ENCODE data around the gene PDE4A.

PDE4A gene

DNA sequence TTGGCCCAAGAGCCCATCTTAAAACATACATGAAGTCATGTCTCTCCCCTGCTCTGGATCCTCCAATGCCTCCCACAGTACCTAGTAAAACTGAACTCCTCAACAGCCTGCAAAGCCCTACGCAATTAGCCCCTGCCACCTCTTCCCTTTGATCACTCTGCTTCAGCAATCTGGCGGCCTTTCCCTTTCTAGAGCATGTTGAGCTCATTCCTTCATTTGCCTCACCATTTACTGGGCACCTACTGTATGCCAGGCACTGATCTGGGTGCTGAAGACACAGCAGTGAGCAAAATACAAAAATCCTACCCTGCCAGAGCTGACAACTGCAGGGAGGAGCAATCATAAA, 79.9 kb downstream of the PDE4A start:
- ATAC-seq, result no peak
- TF ChIP-seq ZFP3 (CRISPR knock-in tag; IDR thresholded peaks at IDR 0.05), result peak; percentile 99
- TF ChIP-seq TOX (CRISPR knock-in tag; IDR thresholded peaks at IDR 0.05; ENCODE audit: borderline replicate concordance), result no peak
- TF ChIP-seq, protein P1, sequence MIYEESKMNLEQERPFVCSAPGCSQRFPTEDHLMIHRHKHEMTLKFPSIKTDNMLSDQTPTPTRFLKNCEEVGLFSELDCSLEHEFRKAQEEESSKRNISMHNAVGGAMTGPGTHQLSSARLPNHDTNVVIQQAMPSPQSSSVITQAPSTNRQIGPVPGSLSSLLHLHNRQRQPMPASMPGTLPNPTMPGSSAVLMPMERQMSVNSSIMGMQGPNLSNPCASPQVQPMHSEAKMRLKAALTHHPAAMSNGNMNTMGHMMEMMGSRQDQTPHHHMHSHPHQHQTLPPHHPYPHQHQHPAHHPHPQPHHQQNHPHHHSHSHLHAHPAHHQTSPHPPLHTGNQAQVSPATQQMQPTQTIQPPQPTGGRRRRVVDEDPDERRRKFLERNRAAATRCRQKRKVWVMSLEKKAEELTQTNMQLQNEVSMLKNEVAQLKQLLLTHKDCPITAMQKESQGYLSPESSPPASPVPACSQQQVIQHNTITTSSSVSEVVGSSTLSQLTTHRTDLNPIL (CRISPR knock-in tag; IDR thresholded peaks at IDR 0.05; ENCODE audit: low read depth), result no peak
- TF ChIP-seq, protein P2, sequence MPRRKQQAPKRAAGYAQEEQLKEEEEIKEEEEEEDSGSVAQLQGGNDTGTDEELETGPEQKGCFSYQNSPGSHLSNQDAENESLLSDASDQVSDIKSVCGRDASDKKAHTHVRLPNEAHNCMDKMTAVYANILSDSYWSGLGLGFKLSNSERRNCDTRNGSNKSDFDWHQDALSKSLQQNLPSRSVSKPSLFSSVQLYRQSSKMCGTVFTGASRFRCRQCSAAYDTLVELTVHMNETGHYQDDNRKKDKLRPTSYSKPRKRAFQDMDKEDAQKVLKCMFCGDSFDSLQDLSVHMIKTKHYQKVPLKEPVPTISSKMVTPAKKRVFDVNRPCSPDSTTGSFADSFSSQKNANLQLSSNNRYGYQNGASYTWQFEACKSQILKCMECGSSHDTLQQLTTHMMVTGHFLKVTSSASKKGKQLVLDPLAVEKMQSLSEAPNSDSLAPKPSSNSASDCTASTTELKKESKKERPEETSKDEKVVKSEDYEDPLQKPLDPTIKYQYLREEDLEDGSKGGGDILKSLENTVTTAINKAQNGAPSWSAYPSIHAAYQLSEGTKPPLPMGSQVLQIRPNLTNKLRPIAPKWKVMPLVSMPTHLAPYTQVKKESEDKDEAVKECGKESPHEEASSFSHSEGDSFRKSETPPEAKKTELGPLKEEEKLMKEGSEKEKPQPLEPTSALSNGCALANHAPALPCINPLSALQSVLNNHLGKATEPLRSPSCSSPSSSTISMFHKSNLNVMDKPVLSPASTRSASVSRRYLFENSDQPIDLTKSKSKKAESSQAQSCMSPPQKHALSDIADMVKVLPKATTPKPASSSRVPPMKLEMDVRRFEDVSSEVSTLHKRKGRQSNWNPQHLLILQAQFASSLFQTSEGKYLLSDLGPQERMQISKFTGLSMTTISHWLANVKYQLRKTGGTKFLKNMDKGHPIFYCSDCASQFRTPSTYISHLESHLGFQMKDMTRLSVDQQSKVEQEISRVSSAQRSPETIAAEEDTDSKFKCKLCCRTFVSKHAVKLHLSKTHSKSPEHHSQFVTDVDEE (CRISPR knock-in tag; IDR thresholded peaks at IDR 0.05), result no peak
- TF ChIP-seq CSDC2 (CRISPR knock-in tag; IDR thresholded peaks at IDR 0.05), result no peak

DNA sequence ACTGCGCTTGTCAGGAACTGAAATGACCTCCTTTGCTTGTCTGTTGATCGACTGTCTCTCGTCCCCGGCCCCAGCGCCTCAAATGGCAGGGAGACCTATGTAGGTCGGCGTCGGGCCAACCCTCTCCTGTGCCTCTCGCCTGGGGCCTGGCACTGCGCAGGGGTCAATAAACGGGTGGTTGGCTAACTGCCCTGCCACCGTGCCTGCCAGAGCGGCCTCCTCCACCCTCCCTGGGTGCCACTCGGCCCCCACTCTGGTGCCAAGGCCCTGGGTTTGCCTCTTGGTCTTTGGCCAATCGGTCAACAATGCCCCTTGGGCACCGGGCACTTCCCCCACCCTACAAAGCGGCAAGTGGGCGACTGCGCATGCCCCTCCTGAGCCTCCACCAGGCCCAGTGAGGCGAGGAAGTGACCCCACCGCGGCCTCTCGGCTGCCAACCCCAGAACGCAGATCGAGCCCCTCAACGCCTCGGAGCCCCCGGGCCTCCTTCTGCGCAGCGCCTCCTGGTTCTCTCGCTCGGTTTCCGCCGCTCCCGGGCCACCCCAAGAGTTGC, 81.7 kb downstream of the PDE4A start:
- TF ChIP-seq, protein P1 (CRISPR knock-in tag; IDR thresholded peaks at IDR 0.05; ENCODE audit: low read depth), result no peak
- 0 out of 2 replicates have a peak, but pooled peaks have one; percentile 5 for TF ChIP-seq ZFP3 (CRISPR knock-in tag; IDR thresholded peaks at IDR 0.05)
- ATAC-seq, result peak; percentile 68

DNA sequence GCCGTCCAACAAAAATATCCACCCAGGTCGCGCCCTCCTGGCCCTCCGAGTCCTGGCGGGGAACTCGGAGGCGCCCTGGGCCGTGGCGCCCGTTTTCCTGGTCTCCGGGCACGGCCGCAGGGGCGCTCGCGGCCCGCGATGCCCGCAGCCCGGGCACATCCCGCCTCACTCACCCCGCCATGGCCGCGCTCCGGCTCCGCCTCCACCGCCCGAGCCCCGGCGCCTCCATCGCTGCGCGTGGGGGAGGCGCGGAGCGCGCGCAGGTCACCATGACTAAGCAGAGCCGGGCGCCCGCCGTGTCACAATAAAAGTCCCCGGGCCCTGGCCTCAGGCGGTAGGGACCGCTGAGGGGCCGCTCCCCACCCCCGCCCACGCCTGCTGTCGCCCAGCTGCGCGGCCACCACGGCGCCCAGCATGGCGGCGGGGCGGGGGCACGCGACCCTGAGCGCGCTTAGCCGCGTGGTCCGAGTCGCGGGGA, 82.2 kb downstream of the PDE4A start:
- TF ChIP-seq RARB (CRISPR knock-in tag; IDR thresholded peaks at IDR 0.05), result no peak
- TF ChIP-seq ZNF8 (CRISPR knock-in tag; IDR thresholded peaks at IDR 0.05), result no peak
- 0 out of 2 replicates have a peak, but pooled peaks have one; percentile 8 for TF ChIP-seq ZFP3 (CRISPR knock-in tag; IDR thresholded peaks at IDR 0.05)
- TF ChIP-seq BACH2 (CRISPR knock-in tag; IDR thresholded peaks at IDR 0.05; ENCODE audit: borderline replicate concordance), result peak; percentile 66; the same call in 1 of the 2 replicates
- no peak for TF ChIP-seq TOX (CRISPR knock-in tag; IDR thresholded peaks at IDR 0.05; ENCODE audit: borderline replicate concordance)
- TF ChIP-seq, protein P3, sequence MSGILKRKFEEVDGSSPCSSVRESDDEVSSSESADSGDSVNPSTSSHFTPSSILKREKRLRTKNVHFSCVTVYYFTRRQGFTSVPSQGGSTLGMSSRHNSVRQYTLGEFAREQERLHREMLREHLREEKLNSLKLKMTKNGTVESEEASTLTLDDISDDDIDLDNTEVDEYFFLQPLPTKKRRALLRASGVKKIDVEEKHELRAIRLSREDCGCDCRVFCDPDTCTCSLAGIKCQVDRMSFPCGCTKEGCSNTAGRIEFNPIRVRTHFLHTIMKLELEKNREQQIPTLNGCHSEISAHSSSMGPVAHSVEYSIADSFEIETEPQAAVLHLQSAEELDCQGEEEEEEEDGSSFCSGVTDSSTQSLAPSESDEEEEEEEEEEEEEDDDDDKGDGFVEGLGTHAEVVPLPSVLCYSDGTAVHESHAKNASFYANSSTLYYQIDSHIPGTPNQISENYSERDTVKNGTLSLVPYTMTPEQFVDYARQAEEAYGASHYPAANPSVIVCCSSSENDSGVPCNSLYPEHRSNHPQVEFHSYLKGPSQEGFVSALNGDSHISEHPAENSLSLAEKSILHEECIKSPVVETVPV (CRISPR knock-in tag; IDR thresholded peaks at IDR 0.05), result no peak
- ATAC-seq, result peak; percentile 96

DNA sequence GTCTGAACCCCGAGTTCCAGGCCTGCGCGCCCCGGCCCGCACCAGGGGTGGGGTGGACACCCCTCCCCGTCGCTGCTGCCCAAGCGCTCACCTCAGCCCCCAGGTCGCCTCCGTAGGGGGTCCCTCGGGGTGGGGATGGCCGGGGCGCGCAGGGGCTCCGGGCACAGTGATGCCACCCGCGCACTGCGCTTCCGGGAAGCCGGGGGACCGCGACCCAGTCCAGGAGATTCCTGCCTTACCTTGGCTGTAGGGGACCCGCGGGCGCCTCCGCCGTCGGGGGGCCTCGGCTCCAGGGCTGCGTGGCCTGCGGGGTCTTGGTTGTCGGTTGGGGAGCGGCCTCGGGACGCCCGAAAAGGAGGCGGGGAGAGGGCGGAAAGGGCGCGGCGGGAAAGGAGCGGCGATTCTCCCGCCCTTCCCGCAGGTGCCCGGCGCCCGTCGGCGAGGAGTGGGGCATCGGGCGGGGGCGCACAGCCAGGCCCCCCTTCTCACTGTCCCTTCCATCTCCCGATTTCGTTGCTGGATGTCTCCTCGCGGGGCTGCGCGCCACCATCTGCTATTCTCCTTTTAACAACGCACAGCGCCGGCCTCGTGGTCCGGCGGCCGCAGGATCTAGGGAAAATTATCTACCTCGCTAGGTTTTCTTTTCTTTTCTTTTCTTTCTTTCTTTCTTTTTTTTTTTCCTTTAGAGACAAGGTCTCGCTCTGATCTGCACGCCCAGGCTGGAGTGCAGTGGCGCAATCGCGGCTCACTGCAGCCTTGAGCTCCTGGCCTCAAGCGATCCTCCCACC, 82.9 kb downstream of the PDE4A start, which contains the start of gene KEAP1:
KEAP1 (minus strand) TSS at position 355 of the 788 bp plus-strand sequence. CDS start 3,323 bp downstream, outside the sequence.
- no peak; the same call in 1 of the 3 replicates for ATAC-seq
- TF ChIP-seq GLIS3 (CRISPR knock-in tag; IDR thresholded peaks at IDR 0.05) (peak; percentile 35; the same call in 1 of the 2 replicates), ZNF565 (CRISPR knock-in tag; conservative IDR thresholded peaks at IDR 0.05; ENCODE audit: low read depth) (no peak)

DNA sequence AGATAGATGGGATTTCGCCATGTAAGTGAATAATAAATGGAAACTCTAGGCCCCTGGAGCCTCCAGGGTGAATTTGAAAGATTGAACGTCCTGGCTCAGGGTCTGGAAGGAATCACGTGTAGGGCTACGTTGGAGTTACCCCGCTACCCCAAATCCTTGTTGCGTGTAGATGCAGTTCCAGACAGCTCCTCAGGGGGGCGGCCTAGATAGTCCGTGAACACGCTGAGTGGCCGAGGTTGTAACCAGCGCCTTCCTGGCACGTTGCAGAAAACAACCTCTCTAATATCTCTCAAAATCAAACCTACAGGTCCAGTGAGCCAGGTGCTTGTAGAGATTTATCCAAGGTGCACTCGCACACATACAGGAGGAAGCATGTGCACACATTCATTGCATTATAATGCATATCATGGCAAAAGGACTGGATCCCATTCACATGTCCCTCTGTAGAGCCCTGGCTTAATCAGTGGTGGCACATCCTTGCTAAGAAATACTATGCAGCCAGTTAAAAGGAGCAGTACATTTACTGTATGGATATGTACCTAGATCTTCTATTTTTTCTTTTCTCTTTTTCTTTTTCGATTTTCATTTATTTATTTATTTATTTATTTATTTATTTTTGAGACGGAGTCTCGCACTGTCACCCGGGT, 85.4 kb downstream of the PDE4A start:
- ATAC-seq, result peak; percentile 12; the same call in 2 of the 3 replicates
- TF ChIP-seq, protein P2 (CRISPR knock-in tag; IDR thresholded peaks at IDR 0.05), result no peak
- TF ChIP-seq OSR1 (CRISPR knock-in tag; IDR thresholded peaks at IDR 0.05), result no peak
- no peak for TF ChIP-seq TCF4 (CRISPR knock-in tag; IDR thresholded peaks at IDR 0.05; ENCODE audit: borderline replicate concordance)
- TF ChIP-seq, protein P3 (CRISPR knock-in tag; IDR thresholded peaks at IDR 0.05), result no peak
- TF ChIP-seq ARNTL (CRISPR knock-in tag; IDR thresholded peaks at IDR 0.05; ENCODE audit: borderline replicate concordance, low read depth), result no peak
- no peak for TF ChIP-seq ZFP30 (CRISPR knock-in tag; IDR thresholded peaks at IDR 0.05)
- no peak for TF ChIP-seq PPARA (CRISPR knock-in tag; IDR thresholded peaks at IDR 0.05; ENCODE audit: borderline replicate concordance)
- TF ChIP-seq ZNF565 (CRISPR knock-in tag; conservative IDR thresholded peaks at IDR 0.05; ENCODE audit: low read depth), result no peak
- no peak for TF ChIP-seq TOX (CRISPR knock-in tag; IDR thresholded peaks at IDR 0.05; ENCODE audit: borderline replicate concordance)
- TF ChIP-seq RARB (CRISPR knock-in tag; IDR thresholded peaks at IDR 0.05), result no peak
- TF ChIP-seq ISL1 (CRISPR knock-in tag; IDR thresholded peaks at IDR 0.05), result no peak
